HG03354 (cell line): ENCODE measurements around the gene SDR9C7.
"Not testable (repeated sequence)": the region's sequence is repeated elsewhere in the genome, so short reads cannot be mapped to it uniquely, and the experiment has no call there.

Experiments used
- ATAC-seq: cut with Tn5 transposase; IDR thresholded peaks from one replicate; pipeline ENCODE4 v1.9.1; 2021; ENCODE audit warnings: mild to moderate bottlenecking; ENCODE audit not compliant: unreplicated experiment, poor library complexity, severe bottlenecking

SDR9C7 gene

GRCh38 chr12:56954057-56954957 lies 20.1 kb upstream of the SDR9C7 start:
- no peak for ATAC-seq

- no peak for ATAC-seq
Measured at GRCh38 chr12:56953314-56953713, 19.1 kb upstream of the SDR9C7 start.

GRCh38 chr12:56951582-56952339 lies 17.6 kb upstream of the SDR9C7 start:
- ATAC-seq: no peak

- ATAC-seq: no peak
Measured at GRCh38 chr12:56948881-56949280, 14.7 kb upstream of the SDR9C7 start.

- ATAC-seq: no peak
Measured at GRCh38 chr12:56948457-56948777, 14.2 kb upstream of the SDR9C7 start.

- no peak for ATAC-seq
Measured at GRCh38 chr12:56947633-56948456, 13.6 kb upstream of the SDR9C7 start.

- ATAC-seq: no peak
Measured at GRCh38 chr12:56943878-56944277, 9.7 kb upstream of the SDR9C7 start.

GRCh38 chr12:56943374-56943773 lies 9.2 kb upstream of the SDR9C7 start:
- not testable (repeated sequence) for ATAC-seq

- no peak for ATAC-seq
Measured at GRCh38 chr12:56941299-56942017, 7.2 kb upstream of the SDR9C7 start.

- not testable (repeated sequence) for ATAC-seq
Measured at GRCh38 chr12:56940942-56941298, 6.7 kb upstream of the SDR9C7 start.

GRCh38 chr12:56935752-56936151 lies 1.5 kb upstream of the SDR9C7 start:
- ATAC-seq: no peak

GRCh38 chr12:56935157-56935556 lies 949 bp upstream of the SDR9C7 start:
- no peak for ATAC-seq

- no peak for ATAC-seq
Measured at GRCh38 chr12:56932867-56933266, 1.3 kb downstream of the SDR9C7 start.

GRCh38 chr12:56932146-56932545 lies 2.1 kb downstream of the SDR9C7 start:
- no peak for ATAC-seq

- no peak for ATAC-seq
Measured at GRCh38 chr12:56931474-56931978, 2.7 kb downstream of the SDR9C7 start.

- ATAC-seq: no peak
Measured at GRCh38 chr12:56930241-56930640, 4.0 kb downstream of the SDR9C7 start.

- ATAC-seq: no peak
Measured at GRCh38 chr12:56929780-56930179, 4.4 kb downstream of the SDR9C7 start.

- no peak for ATAC-seq
Measured at GRCh38 chr12:56928262-56928661, 5.9 kb downstream of the SDR9C7 start.

GRCh38 chr12:56927281-56927680 lies 6.9 kb downstream of the SDR9C7 start:
- no peak for ATAC-seq
